ENCODE measurements around the gene FCHSD2. TPM values are rescaled to one million over a fixed set of nuclear protein-coding genes. Genes with fewer than 3 reads are reported as not detected.

FCHSD2 gene
- total and polyA plus RNA-seq, 2 of the 8 experiments (the other 6 are each of a cell fraction or from before 2014, with no cell fraction given): 4.1 to 7.8 TPM

DNA sequence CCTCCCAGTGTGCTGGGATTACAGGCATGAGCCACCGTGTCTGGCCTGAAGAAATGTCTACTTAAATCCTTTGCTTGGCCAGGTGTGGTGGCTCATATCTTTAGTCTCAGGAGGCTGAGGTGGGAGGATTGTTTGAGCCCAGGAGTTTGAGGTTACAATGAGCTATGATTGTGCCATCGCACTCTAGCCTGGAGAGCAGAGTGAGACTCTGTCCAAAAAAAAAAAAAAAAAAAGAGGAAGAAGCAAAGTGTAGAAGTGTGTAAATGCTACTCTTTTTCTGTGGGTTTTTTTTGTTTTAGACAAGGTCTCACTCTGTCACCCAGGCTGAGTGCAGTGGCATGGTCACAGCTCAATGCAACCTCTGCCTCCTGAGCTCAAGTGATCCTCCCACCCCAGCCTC lies 334.3 kb downstream of the FCHSD2 start:
- no peak for TF ChIP-seq GABPA (IDR thresholded peaks at IDR 0.05; ENCODE audit: borderline replicate concordance, insufficient read depth, low read length)
- no peak for TF ChIP-seq EP300 (IDR thresholded peaks at IDR 0.05; ENCODE audit: borderline replicate concordance in 1 of 2, low read depth in 2 of 2, low read length in 2 of 2)
- TF ChIP-seq MAFK (IDR thresholded peaks at IDR 0.05; ENCODE audit: low read depth, low read length): no peak
- TF ChIP-seq EZH2 (IDR thresholded peaks at IDR 0.05; ENCODE audit: low read depth, low read length, severe bottlenecking): no peak
- no peak for TF ChIP-seq FOSL1 (IDR thresholded peaks at IDR 0.05; ENCODE audit: insufficient read depth, low read depth, low read length)
- TF ChIP-seq RBBP5 (IDR thresholded peaks at IDR 0.05; ENCODE audit: borderline replicate concordance, low read depth, low read length): no peak
- no peak for TF ChIP-seq CBX5 (IDR thresholded peaks at IDR 0.05; ENCODE audit: low read depth, low read length)
- TF ChIP-seq JUN (IDR thresholded peaks at IDR 0.05; ENCODE audit: low read depth, low read length): no peak
- TF ChIP-seq PHF8 (conservative IDR thresholded peaks at IDR 0.05; ENCODE audit: low read depth, low read length): no peak
- TF ChIP-seq BACH1 (IDR thresholded peaks at IDR 0.05; ENCODE audit: low read length): no peak
- TF ChIP-seq, protein P1, sequence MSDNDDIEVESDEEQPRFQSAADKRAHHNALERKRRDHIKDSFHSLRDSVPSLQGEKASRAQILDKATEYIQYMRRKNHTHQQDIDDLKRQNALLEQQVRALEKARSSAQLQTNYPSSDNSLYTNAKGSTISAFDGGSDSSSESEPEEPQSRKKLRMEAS (IDR thresholded peaks at IDR 0.05): no peak
- no peak overlapping the region for H2AFZ ChIP-seq (ENCODE audit: low read length)
- H3K79me1 ChIP-seq (ENCODE audit: low read depth, low read length): no peaks in the 10 kb centered on the region
- H4K8ac ChIP-seq (ENCODE audit: extremely low read depth, insufficient read depth, low read length): no peak overlapping the region
- H3K23ac ChIP-seq (ENCODE audit: insufficient read length): no peak overlapping the region
- H2BK120ac ChIP-seq (replicated peaks; ENCODE audit: low read depth, low read length): no peak overlapping the region
- H3K79me2 ChIP-seq (ENCODE audit: control insufficient read depth in 1 of 2, insufficient read depth in 2 of 2, low read length in 2 of 2): peaks cover 0 to 2% of the 10 kb centered on the region in 2 experiments; a peak in 1 of 4 replicates
- H3K4ac ChIP-seq (replicated peaks; ENCODE audit: insufficient read length, low read depth, low read length): no peak overlapping the region
- H3K27me3 ChIP-seq (replicated peaks in 1 of 4; ENCODE audit: control insufficient read depth in 3 of 4, extremely low read depth in 1 of 4, insufficient read depth in 3 of 4, low read length in 3 of 4): no peaks in the 10 kb centered on the region
- H3K18ac ChIP-seq (ENCODE audit: extremely low read depth, low read length): no peak overlapping the region
- no peak overlapping the region for H4K91ac ChIP-seq (replicated peaks; ENCODE audit: insufficient read length, low read length)
- H2BK5ac ChIP-seq (ENCODE audit: low read depth, low read length): no peak overlapping the region
- no peak overlapping the region for H3K14ac ChIP-seq (ENCODE audit: insufficient read length)
- no peak overlapping the region for H4K5ac ChIP-seq (ENCODE audit: insufficient read length, low read depth, low read length)
- H2BK12ac ChIP-seq (ENCODE audit: low read depth, low read length): no peak overlapping the region
- peaks cover 0 to 3% (median 0%) of the 10 kb centered on the region in 4 experiments; a peak in 1 of 8 replicates for H3K36me3 ChIP-seq (ENCODE audit: control insufficient read depth in 2 of 4, insufficient read depth in 4 of 4, low read length in 3 of 4)
- no peak overlapping the region for H2BK20ac ChIP-seq (ENCODE audit: low read length)
- H2AK5ac ChIP-seq (ENCODE audit: low read depth, low read length): no peak overlapping the region
- no peak overlapping the region for H2BK15ac ChIP-seq (ENCODE audit: low read length)
- H3K9ac ChIP-seq (replicated peaks in 1 of 4; ENCODE audit: extremely low read depth in 1 of 4, low read depth in 3 of 4, low read length in 3 of 4): no peak overlapping the region
- CTCF ChIA-PET (ENCODE audit: partially characterized antibody): interaction anchor here (1.0 to 1.8 kb wide), 2 partner anchors 14 to 83 kb away, joined by 4 to 8 read pairs; partner anchors contain the start of gene STARD10
- DNase-seq (ENCODE audit: low read depth in 1 of 2, low spot score in 2 of 2) (no peak), FAIRE-seq (no peak)
- WGBS, 2 experiments (ENCODE audit: extremely low coverage in 1 of 2, insufficient coverage in 1 of 2, insufficient read length in 1 of 2, insufficient replicate concordance in 2 of 2, low coverage in 1 of 2, low lambda C conversion rate in 2 of 2, missing lambda C conversion rate in 1 of 2): 85% methylated on average over 2 of the region's 2 CpGs; no CpG with 5 or more reads in 1 of the 2 experiments
- H3K23me2 ChIP-seq (ENCODE audit: low read depth, low read length): no peaks in the 10 kb centered on the region; the same call in 1 of the 2 replicates
- no peak overlapping the region for H3K4me3 ChIP-seq (ENCODE audit: extremely low read depth in 1 of 4, insufficient read depth in 2 of 4, low read depth in 3 of 4, low read length in 4 of 4)
- POLR2A ChIA-PET (ENCODE audit: partially characterized antibody): interaction anchor here (1.0 to 1.3 kb wide), 3 partner anchors 10 to 28 kb away, joined by 3 to 4 read pairs (median 4); partner anchors contain the start of gene STARD10
- peaks cover 0 to 6% of the 10 kb centered on the region in 2 experiments for H4K20me1 ChIP-seq (replicated peaks in 1 of 2; ENCODE audit: control insufficient read depth in 1 of 2, insufficient read depth in 2 of 2, low read length in 2 of 2)
- H3K4me1 ChIP-seq (replicated peaks in 1 of 4; ENCODE audit: control insufficient read depth in 3 of 4, insufficient read depth in 4 of 4, low read length in 3 of 4): peaks cover 0 to 3% (median under 1%) of the 10 kb centered on the region in 4 experiments; a peak in 2 of 7 replicates
- H3K4me2 ChIP-seq (ENCODE audit: insufficient read depth in 1 of 2, low read depth in 2 of 2, low read length in 2 of 2): no peak overlapping the region
- H3K27ac ChIP-seq (ENCODE audit: low read depth, low read length): no peak overlapping the region
- no peak overlapping the region for H3K56ac ChIP-seq (replicated peaks; ENCODE audit: insufficient read length, low read depth, low read length)
- H3K9me3 ChIP-seq (ENCODE audit: insufficient read depth in 2 of 2, low read depth in 1 of 2, low read length in 1 of 2): no peaks in the 10 kb centered on the region
